ENCODE results near the gene PEAK1. TPM values are rescaled to one million over a fixed set of nuclear protein-coding genes. Genes with fewer than 3 reads are reported as not detected.

Gene PEAK1
- total RNA-seq, 6 experiments from 2014 or later: 85.6 to 110 (median 95.8) TPM

- H3K4me3 Mint-ChIP-seq: no peak overlapping the region
- peaks cover 17% of the 10 kb centered on the region for H3K36me3 Mint-ChIP-seq (ENCODE audit: low read depth)
- H3K27me3 Mint-ChIP-seq (ENCODE audit: insufficient read depth): no peaks in the 10 kb centered on the region; the same call in 1 of the 2 replicates
- TF ChIP-seq CTCF (IDR thresholded peaks at IDR 0.05): no peak
- peaks cover 12% of the 10 kb centered on the region for H3K9me3 Mint-ChIP-seq
- H3K27ac Mint-ChIP-seq: no peak overlapping the region
- no peak for DNase-seq
- H3K4me1 Mint-ChIP-seq (ENCODE audit: low read depth): peaks cover 73% of the 10 kb centered on the region
Measured at GRCh38 chr15:77391372-77391951, 28.4 kb downstream of the PEAK1 start.

- DNase-seq: no peak
- Mint-ChIP-seq H3K4me1 (ENCODE audit: low read depth) (peaks cover 83% of the 10 kb centered on the region), H3K27ac (no peak overlapping the region), H3K36me3 (ENCODE audit: low read depth) (no peaks in the 10 kb centered on the region), H3K4me3 (no peak overlapping the region), H3K27me3 (ENCODE audit: insufficient read depth) (no peaks in the 10 kb centered on the region; the same call in 1 of the 2 replicates), H3K9me3 (no peaks in the 10 kb centered on the region)
- TF ChIP-seq CTCF (IDR thresholded peaks at IDR 0.05): no peak
Measured at GRCh38 chr15:77387365-77388105, 32.4 kb downstream of the PEAK1 start.

- DNase-seq: peak; percentile 21
- peaks cover 83% of the 10 kb centered on the region for H3K4me1 Mint-ChIP-seq (ENCODE audit: low read depth)
- H3K27me3 Mint-ChIP-seq (ENCODE audit: insufficient read depth): no peaks in the 10 kb centered on the region
- TF ChIP-seq CTCF (IDR thresholded peaks at IDR 0.05): no peak
- H3K9me3 Mint-ChIP-seq: no peaks in the 10 kb centered on the region
- H3K36me3 Mint-ChIP-seq (ENCODE audit: low read depth): no peaks in the 10 kb centered on the region
- H3K4me3 Mint-ChIP-seq: no peak overlapping the region
- peak overlapping the region; percentile 2; the same call in 1 of the 2 replicates for H3K27ac Mint-ChIP-seq
Measured at GRCh38 chr15:77386626-77387025, 33.3 kb downstream of the PEAK1 start.

- H3K4me1 Mint-ChIP-seq (ENCODE audit: low read depth): peaks cover 75% of the 10 kb centered on the region
- H3K27ac Mint-ChIP-seq: no peak overlapping the region
- no peak for TF ChIP-seq CTCF (IDR thresholded peaks at IDR 0.05)
- no peaks in the 10 kb centered on the region for H3K36me3 Mint-ChIP-seq (ENCODE audit: low read depth)
- no peak overlapping the region for H3K4me3 Mint-ChIP-seq
- DNase-seq: no peak
- no peaks in the 10 kb centered on the region; the same call in 1 of the 2 replicates for H3K27me3 Mint-ChIP-seq (ENCODE audit: insufficient read depth)
- H3K9me3 Mint-ChIP-seq: no peaks in the 10 kb centered on the region
Measured at GRCh38 chr15:77384589-77385359, 35.1 kb downstream of the PEAK1 start.

- no peak for DNase-seq
- no peak overlapping the region for H3K4me3 Mint-ChIP-seq
- no peaks in the 10 kb centered on the region for H3K9me3 Mint-ChIP-seq
- no peaks in the 10 kb centered on the region; the same call in 1 of the 2 replicates for H3K27me3 Mint-ChIP-seq (ENCODE audit: insufficient read depth)
- H3K36me3 Mint-ChIP-seq (ENCODE audit: low read depth): no peaks in the 10 kb centered on the region
- peaks cover 70% of the 10 kb centered on the region for H3K4me1 Mint-ChIP-seq (ENCODE audit: low read depth)
- no peak overlapping the region for H3K27ac Mint-ChIP-seq
- no peak for TF ChIP-seq CTCF (IDR thresholded peaks at IDR 0.05)
Measured at GRCh38 chr15:77384086-77384485, 35.8 kb downstream of the PEAK1 start.
